ENCODE results near the gene OTUD5. TPM values are rescaled to one million over a fixed set of nuclear protein-coding genes. Genes with fewer than 3 reads are reported as not detected.
A peak's percentile ranks its signal among the peaks of the same experiment; 100 is the strongest.

OTUD5 gene
- total RNA-seq, 1 experiment from 2014 or later, result 62.5 TPM

DNA sequence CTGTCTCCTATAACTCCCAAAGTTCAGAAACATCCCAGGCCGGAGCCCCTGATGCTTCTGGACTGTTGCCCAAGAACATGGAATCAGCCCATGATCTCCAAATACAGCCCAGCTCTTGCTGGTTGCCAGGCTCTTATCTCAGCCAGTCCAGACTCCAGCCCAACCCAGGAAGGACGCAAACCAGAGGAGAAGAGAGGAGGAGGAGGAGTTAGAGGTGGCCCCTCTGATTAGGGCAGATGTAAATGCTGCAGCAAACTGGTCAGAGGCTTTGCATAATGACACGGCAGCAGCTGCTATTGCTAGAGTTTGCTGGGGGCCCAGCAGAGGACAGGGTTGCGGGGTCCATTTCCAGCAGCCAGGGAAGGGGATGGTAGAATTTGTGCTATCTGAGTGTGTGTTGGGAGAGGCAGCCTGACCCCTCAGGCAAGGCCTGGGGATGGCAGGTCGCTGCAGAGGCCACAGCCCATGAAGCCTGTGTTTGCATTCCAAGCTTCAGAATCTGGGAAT is 4.2 kb upstream of the OTUD5 start:
- Histone ChIP-seq H2BK12ac (ENCODE audit: insufficient read length, low read depth, low read length) (no peak overlapping the region), H3K4me2 (ENCODE audit: insufficient read depth, insufficient read length, low read length) (no peak overlapping the region), H3K9ac (ENCODE audit: extremely low read depth, insufficient read length, low read length) (no peak overlapping the region), H4K8ac (replicated peaks; ENCODE audit: insufficient read length, low read depth, low read length) (no peak overlapping the region), H3K23ac (ENCODE audit: insufficient read length, low read depth, low read length) (no peak overlapping the region), H2BK5ac (ENCODE audit: insufficient read length, low read length) (no peak overlapping the region), H3K23me2 (ENCODE audit: insufficient read length, low read depth, low read length, poor library complexity, severe bottlenecking) (peaks cover 4% of the 10 kb centered on the region), H2AK5ac (ENCODE audit: insufficient read length, low read length) (no peak overlapping the region), H3K18ac (ENCODE audit: insufficient read length, low read depth, low read length) (no peak overlapping the region), H3K56ac (ENCODE audit: insufficient read length, low read depth, low read length) (peak overlapping the region; percentile 1), H3K79me1 (ENCODE audit: insufficient read depth, low read depth, low read length, poor library complexity, severe bottlenecking) (no peaks in the 10 kb centered on the region), H2BK15ac (ENCODE audit: low read depth, low read length) (no peak overlapping the region), H3K27me3 (ENCODE audit: insufficient read depth, low read length) (no peaks in the 10 kb centered on the region), H3T11ph (ENCODE audit: low read length) (no peak overlapping the region), H3K9me3 (ENCODE audit: control insufficient read depth, low read depth, low read length) (no peaks in the 10 kb centered on the region), H2BK20ac (ENCODE audit: low read depth, low read length, poor library complexity, severe bottlenecking) (no peak overlapping the region), H4K5ac (ENCODE audit: insufficient read length, low read depth, low read length) (no peak overlapping the region), H3K4me1 (ENCODE audit: insufficient read depth, low read length) (no peaks in the 10 kb centered on the region), H4K20me1 (ENCODE audit: control insufficient read depth, insufficient read depth, insufficient read length) (no peaks in the 10 kb centered on the region), H3K27ac (ENCODE audit: insufficient read length, low read depth, low read length) (no peak overlapping the region), H3K79me2 (ENCODE audit: insufficient read depth, low read length) (peaks cover 3% of the 10 kb centered on the region; the same call in 1 of the 2 replicates), H3K14ac (ENCODE audit: insufficient read depth, low read length) (no peak overlapping the region), H3K4ac (ENCODE audit: low read depth, low read length) (no peak overlapping the region), H4K91ac (ENCODE audit: insufficient read length, low read depth, low read length) (no peak overlapping the region), H2AFZ (ENCODE audit: low read length) (no peak overlapping the region), H2BK120ac (ENCODE audit: low read depth, low read length, poor library complexity, severe bottlenecking) (no peak overlapping the region)
- H3K4me3 Mint-ChIP-seq, result no peak overlapping the region
- H3K27ac Mint-ChIP-seq, result peak overlapping the region in 1 of 3 experiments; percentile 60; a peak in 1 of 7 replicates
- no peak for DNase-seq
- H3K27me3 Mint-ChIP-seq (ENCODE audit: low read depth), result peaks cover 1% of the 10 kb centered on the region
- H3K36me3 Mint-ChIP-seq (ENCODE audit: insufficient read depth in 1 of 3, low read depth in 3 of 3), result peaks cover 16 to 31% (median 23%) of the 10 kb centered on the region in 3 experiments; a peak in 6 of 7 replicates
- TF ChIP-seq, protein P1, sequence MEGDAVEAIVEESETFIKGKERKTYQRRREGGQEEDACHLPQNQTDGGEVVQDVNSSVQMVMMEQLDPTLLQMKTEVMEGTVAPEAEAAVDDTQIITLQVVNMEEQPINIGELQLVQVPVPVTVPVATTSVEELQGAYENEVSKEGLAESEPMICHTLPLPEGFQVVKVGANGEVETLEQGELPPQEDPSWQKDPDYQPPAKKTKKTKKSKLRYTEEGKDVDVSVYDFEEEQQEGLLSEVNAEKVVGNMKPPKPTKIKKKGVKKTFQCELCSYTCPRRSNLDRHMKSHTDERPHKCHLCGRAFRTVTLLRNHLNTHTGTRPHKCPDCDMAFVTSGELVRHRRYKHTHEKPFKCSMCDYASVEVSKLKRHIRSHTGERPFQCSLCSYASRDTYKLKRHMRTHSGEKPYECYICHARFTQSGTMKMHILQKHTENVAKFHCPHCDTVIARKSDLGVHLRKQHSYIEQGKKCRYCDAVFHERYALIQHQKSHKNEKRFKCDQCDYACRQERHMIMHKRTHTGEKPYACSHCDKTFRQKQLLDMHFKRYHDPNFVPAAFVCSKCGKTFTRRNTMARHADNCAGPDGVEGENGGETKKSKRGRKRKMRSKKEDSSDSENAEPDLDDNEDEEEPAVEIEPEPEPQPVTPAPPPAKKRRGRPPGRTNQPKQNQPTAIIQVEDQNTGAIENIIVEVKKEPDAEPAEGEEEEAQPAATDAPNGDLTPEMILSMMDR (conservative IDR thresholded peaks at IDR 0.05), result no peak
- WGBS (ENCODE audit: extremely low coverage, insufficient read length, low lambda C conversion rate), result no CpG with 5 or more reads among the region's 5 CpGs
- H3K4me1 Mint-ChIP-seq, result peaks cover 0 to 9% of the 10 kb centered on the region in 2 experiments; a peak in 2 of 4 replicates
- H3K9me3 Mint-ChIP-seq, result peaks cover 66 to 75% of the 10 kb centered on the region in 2 experiments
